AG04449 (cell line): ENCODE data around the gene FAM151B.

Source experiments
- CTCF ChIA-PET: fragments of 350-600 bp; formaldehyde crosslinking; extraction: SDS; loops from one replicate; lab custom pipeline; 2021; ENCODE audit warnings: antibody characterized with exemption; lab: Yijun Ruan, JAX
- POLR2A ChIA-PET: fragments of 400-600, 350-600 bp; formaldehyde crosslinking; extraction: SDS; loops from one replicate; lab custom pipeline; 2020; ENCODE audit warnings: antibody characterized with exemption, inconsistent platforms; lab: Yijun Ruan, JAX
- DNase-seq: peaks from one replicate; pipeline ENCODE4 v3.0.0-alpha.2; 2010; ENCODE audit warnings: low read depth, low spot score
- H3K4me3 ChIP-seq: 2 replicates; pipeline ENCODE4 v1.5.1; 2011; ENCODE audit warnings: low read depth, mild to moderate bottlenecking, control low read depth, low read length
- TF ChIP-seq, protein P1 (sequence below): IDR thresholded peaks from one replicate; pipeline ENCODE4 v1.5.1; 2011; ENCODE audit warnings: mild to moderate bottlenecking, moderate library complexity, low read length, control low read depth, inconsistent platforms; ENCODE audit not compliant: insufficient read depth; ENCODE audit errors: missing control alignments

Gene FAM151B

DNA sequence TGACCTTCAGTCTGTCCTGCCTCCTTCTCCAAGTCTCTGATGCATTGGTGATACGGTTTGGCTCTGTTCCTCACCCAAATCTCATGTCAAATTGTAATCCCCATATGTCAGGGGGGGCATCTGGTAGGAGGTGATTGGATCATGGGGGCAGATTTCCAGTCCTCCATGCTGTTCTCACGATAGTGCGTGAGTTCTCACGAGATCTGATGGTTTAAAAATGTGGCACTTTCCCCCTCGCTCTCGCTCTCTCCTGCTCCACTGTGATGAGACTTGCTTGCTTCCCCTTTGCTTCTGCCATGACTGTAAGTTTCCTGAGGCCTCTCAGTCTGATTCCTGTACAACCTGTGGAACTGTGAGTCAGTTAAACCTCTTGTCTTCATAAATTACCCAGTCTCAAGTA, 96.9 kb downstream of the FAM151B start:
- CTCF ChIA-PET: no interaction called here
- no peak for DNase-seq
- no peak overlapping the region for H3K4me3 ChIP-seq
- TF ChIP-seq, protein P1, sequence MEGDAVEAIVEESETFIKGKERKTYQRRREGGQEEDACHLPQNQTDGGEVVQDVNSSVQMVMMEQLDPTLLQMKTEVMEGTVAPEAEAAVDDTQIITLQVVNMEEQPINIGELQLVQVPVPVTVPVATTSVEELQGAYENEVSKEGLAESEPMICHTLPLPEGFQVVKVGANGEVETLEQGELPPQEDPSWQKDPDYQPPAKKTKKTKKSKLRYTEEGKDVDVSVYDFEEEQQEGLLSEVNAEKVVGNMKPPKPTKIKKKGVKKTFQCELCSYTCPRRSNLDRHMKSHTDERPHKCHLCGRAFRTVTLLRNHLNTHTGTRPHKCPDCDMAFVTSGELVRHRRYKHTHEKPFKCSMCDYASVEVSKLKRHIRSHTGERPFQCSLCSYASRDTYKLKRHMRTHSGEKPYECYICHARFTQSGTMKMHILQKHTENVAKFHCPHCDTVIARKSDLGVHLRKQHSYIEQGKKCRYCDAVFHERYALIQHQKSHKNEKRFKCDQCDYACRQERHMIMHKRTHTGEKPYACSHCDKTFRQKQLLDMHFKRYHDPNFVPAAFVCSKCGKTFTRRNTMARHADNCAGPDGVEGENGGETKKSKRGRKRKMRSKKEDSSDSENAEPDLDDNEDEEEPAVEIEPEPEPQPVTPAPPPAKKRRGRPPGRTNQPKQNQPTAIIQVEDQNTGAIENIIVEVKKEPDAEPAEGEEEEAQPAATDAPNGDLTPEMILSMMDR: no peak
- POLR2A ChIA-PET: no interaction called here

DNA sequence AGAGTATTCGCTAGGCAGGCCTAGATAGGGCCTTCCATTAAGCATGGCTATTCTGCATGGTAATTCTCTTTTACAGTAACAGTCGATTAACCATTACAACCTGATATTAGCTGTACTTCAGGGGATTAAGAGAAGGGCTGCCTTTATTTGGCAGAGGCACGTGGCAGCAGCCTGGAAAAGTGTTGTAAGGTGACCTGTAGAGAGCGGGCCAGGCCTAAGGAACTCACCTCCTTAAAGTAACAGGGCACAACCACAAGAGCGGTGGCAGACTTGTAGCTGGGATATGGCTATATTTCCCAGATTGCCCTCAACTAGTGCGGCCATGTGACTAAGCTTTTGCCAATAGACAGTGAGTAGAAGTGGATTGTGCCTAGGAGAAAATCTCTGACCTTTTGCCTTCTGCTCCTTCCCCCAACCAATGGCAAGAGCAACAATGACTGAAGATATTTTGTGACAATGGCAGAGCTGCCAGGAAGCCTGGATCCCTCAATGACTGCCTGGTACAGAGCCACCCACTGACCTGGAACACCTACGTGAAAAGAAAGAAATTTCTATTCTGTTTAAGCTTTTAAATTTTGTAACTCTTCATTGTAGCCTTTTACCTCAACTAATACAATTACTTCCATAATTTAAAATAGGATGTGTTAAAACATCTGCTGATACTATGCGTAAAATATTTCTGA, 101.1 kb downstream of the FAM151B start:
- CTCF ChIA-PET: no interaction called here
- DNase-seq: no peak
- TF ChIP-seq, protein P1: no peak
- POLR2A ChIA-PET: no interaction called here
- no peak overlapping the region for H3K4me3 ChIP-seq

DNA sequence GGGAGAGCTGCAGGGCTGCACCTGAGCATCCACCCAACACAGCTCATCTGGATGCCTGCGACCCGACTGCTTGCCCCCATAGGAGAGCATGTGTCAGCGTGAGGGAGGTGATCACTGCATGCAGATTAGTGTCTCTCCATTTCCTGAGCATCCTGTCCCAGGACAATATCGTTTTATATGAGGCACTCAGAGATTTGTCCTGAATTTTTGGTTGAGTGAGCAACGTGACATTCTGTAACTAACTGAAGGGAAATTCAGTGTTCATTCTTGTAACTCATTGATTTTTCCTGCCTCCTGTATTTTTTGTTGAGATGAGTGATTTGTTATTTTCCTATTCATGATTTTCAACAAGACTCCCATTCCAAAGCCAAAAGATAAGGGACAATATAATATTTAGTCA, 102.9 kb downstream of the FAM151B start:
- TF ChIP-seq, protein P1: no peak
- CTCF ChIA-PET: no interaction called here
- no peak overlapping the region for H3K4me3 ChIP-seq
- no peak for DNase-seq
- POLR2A ChIA-PET: no interaction called here

DNA sequence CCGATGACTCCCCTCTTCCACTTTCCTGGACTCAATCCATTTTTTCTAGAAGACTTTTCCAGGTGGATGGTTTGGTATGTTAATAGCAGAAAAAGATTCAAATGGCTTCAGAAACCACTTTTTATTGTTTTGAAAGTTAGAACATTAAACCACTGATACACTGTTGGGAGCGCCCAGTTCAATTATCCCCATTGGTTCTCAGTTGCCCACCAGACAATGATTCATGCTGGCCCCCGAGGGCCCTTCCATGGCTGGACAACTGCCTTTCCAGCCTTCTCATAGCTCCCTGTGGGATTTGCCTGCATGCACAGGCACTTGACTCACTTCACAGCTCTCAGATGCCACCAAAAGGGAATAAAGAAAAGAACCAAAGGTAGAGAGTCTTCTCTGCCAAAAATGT, 103.5 kb downstream of the FAM151B start:
- POLR2A ChIA-PET: no interaction called here
- TF ChIP-seq, protein P1: no peak
- CTCF ChIA-PET: no interaction called here
- DNase-seq: no peak
- H3K4me3 ChIP-seq: no peak overlapping the region

DNA sequence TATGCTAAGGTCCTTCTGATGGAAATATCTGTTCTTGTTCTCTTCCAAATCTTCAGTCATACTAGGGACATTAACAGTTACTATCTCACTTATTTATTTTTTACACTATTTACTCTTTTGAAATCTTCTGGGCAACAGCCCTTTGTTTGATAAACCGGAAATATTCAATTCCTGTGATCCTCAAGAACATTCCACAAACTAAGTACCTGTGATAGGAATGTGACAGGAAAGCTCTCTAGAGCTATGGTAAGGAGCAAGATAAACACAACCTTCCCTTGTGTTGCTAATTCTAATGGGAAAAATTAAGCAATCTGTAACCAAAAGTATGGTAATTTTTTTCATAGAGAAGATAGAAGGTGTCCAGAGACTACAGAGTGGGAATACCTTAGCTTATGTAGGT, 104.2 kb downstream of the FAM151B start:
- ChIA-PET POLR2A (no interaction called here), CTCF (no interaction called here)
- no peak for DNase-seq
- TF ChIP-seq, protein P1: no peak
- H3K4me3 ChIP-seq: no peak overlapping the region
